ENCODE results near the gene LRRC8C. TPM values are rescaled to one million over a fixed set of nuclear protein-coding genes. Genes with fewer than 3 reads are reported as not detected.

Gene LRRC8C
- total and polyA plus RNA-seq, 2 of the 8 experiments (the other 6 are each of a cell fraction or from before 2014, with no cell fraction given), result 1.1 to 2.1 TPM

DNA sequence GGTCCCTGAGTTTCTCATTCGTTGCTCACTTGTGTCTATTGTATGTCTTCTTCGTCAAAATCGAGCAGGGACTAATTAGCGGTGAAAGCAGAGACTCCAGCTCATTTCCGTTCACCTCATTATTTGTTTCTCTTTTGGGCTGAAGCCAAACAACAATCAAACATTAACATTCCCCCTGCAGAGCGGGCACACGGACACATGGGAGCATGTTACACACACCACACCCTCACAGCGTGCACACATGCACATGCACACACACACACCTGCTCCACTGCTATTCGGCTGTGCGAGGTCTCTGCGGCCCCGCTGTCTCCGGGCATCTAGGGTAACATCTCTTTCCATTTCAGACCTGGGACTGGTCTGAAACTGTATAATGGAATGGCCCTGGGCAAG lies 129.5 kb downstream of the LRRC8C start:
- H3K18ac ChIP-seq (ENCODE audit: extremely low read depth, low read length), result no peak overlapping the region; the same call in 1 of the 2 replicates
- no peak overlapping the region for H3K14ac ChIP-seq (ENCODE audit: insufficient read length)
- H3K56ac ChIP-seq (replicated peaks; ENCODE audit: insufficient read length, low read depth, low read length), result no peak overlapping the region
- H3K79me2 ChIP-seq (ENCODE audit: control insufficient read depth in 1 of 2, insufficient read depth in 2 of 2, low read length in 2 of 2), result no peaks in the 10 kb centered on the region
- H2BK20ac ChIP-seq (ENCODE audit: low read length), result no peak overlapping the region
- H3K9me3 ChIP-seq (ENCODE audit: insufficient read depth in 2 of 2, low read depth in 1 of 2, low read length in 1 of 2), result no peaks in the 10 kb centered on the region
- H2BK15ac ChIP-seq (ENCODE audit: low read length), result peak overlapping the region; percentile 90; the same call in 1 of the 2 replicates
- no peak overlapping the region for H3K23ac ChIP-seq (ENCODE audit: insufficient read length)
- no peaks in the 10 kb centered on the region for H3K36me3 ChIP-seq (ENCODE audit: control insufficient read depth in 2 of 4, insufficient read depth in 4 of 4, low read length in 3 of 4)
- WGBS, 2 experiments (ENCODE audit: extremely low coverage in 1 of 2, insufficient coverage in 1 of 2, insufficient read length in 1 of 2, insufficient replicate concordance in 2 of 2, low coverage in 1 of 2, low lambda C conversion rate in 2 of 2, missing lambda C conversion rate in 1 of 2), result 80% methylated on average over 13 of the region's 13 CpGs; no CpG with 5 or more reads in 1 of the 2 experiments
- peaks cover 0 to 4% (median 3%) of the 10 kb centered on the region in 4 experiments; a peak in 3 of 7 replicates for H3K4me1 ChIP-seq (replicated peaks in 1 of 4; ENCODE audit: control insufficient read depth in 3 of 4, insufficient read depth in 4 of 4, low read length in 3 of 4)
- ChIA-PET CTCF (ENCODE audit: partially characterized antibody) (interaction anchor here (0.6 to 7.0 kb wide), 80 partner anchors 7 to 788 kb away, joined by 3 to 101 read pairs (median 4); partner anchors contain the start of gene LRRC8C), POLR2A (ENCODE audit: partially characterized antibody) (interaction anchor here (1.2 kb wide), 1 partner anchor 63 kb away, joined by 3 read pairs; no protein-coding TSS in a partner anchor)
- no peak overlapping the region for H3K27ac ChIP-seq (ENCODE audit: low read depth, low read length)
- H3K4ac ChIP-seq (replicated peaks; ENCODE audit: insufficient read length, low read depth, low read length), result peak overlapping the region; percentile 42
- no peak overlapping the region for H2BK120ac ChIP-seq (replicated peaks; ENCODE audit: low read depth, low read length)
- peak overlapping the region; percentile 92 for H4K91ac ChIP-seq (replicated peaks; ENCODE audit: insufficient read length, low read length)
- H3K79me1 ChIP-seq (ENCODE audit: low read depth, low read length), result no peaks in the 10 kb centered on the region
- DNase-seq (ENCODE audit: low read depth in 1 of 2, low spot score in 2 of 2) (peak in 1 of 2 experiments; percentile 52), FAIRE-seq (no peak)
- H4K5ac ChIP-seq (ENCODE audit: insufficient read length, low read depth, low read length), result no peak overlapping the region
- H3K27me3 ChIP-seq (replicated peaks in 1 of 4; ENCODE audit: control insufficient read depth in 3 of 4, extremely low read depth in 1 of 4, insufficient read depth in 3 of 4, low read length in 3 of 4), result peaks cover 0 to 17% (median 16%) of the 10 kb centered on the region in 4 experiments; a peak in 6 of 7 replicates
- no peak overlapping the region for H2AK5ac ChIP-seq (ENCODE audit: low read depth, low read length)
- H3K4me3 ChIP-seq (ENCODE audit: extremely low read depth in 1 of 4, insufficient read depth in 2 of 4, low read depth in 3 of 4, low read length in 4 of 4), result peak overlapping the region in 3 of 4 experiments; percentile 49 to 71 (median 71); a peak in 6 of 8 replicates
- H4K20me1 ChIP-seq (replicated peaks in 1 of 2; ENCODE audit: control insufficient read depth in 1 of 2, insufficient read depth in 2 of 2, low read length in 2 of 2), result peaks cover 0 to 2% of the 10 kb centered on the region in 2 experiments
- peak overlapping the region; percentile 58 to 98 for H3K4me2 ChIP-seq (ENCODE audit: insufficient read depth in 1 of 2, low read depth in 2 of 2, low read length in 2 of 2)
- H2BK5ac ChIP-seq (ENCODE audit: low read depth, low read length), result 0 out of 2 replicates have a peak overlapping the region, but pooled peaks have one; percentile 30
- H3K23me2 ChIP-seq (ENCODE audit: low read depth, low read length), result peaks cover 4% of the 10 kb centered on the region; the same call in 1 of the 2 replicates
- H3K9ac ChIP-seq (replicated peaks in 1 of 4; ENCODE audit: extremely low read depth in 1 of 4, low read depth in 3 of 4, low read length in 3 of 4), result no peak overlapping the region
- peak overlapping the region; percentile 44; the same call in 1 of the 2 replicates for H2BK12ac ChIP-seq (ENCODE audit: low read depth, low read length)
- peak overlapping the region; percentile 58; the same call in 1 of the 2 replicates for H2AFZ ChIP-seq (ENCODE audit: low read length)
- H4K8ac ChIP-seq (ENCODE audit: extremely low read depth, insufficient read depth, low read length), result no peak overlapping the region
- TF ChIP-seq, protein P1, sequence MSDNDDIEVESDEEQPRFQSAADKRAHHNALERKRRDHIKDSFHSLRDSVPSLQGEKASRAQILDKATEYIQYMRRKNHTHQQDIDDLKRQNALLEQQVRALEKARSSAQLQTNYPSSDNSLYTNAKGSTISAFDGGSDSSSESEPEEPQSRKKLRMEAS (IDR thresholded peaks at IDR 0.05), result no peak
- no peak for TF ChIP-seq KDM4A (IDR thresholded peaks at IDR 0.05; ENCODE audit: low read depth, low read length, severe bottlenecking)
- TF ChIP-seq YY1 (IDR thresholded peaks at IDR 0.05; ENCODE audit: low read depth, low read length), result no peak
- TF ChIP-seq SRF (IDR thresholded peaks at IDR 0.05; ENCODE audit: low read depth, low read length), result no peak
- no peak for TF ChIP-seq GTF2F1 (IDR thresholded peaks at IDR 0.05; ENCODE audit: borderline replicate concordance, low read depth, low read length)
- no peak for TF ChIP-seq RFX5 (IDR thresholded peaks at IDR 0.05; ENCODE audit: borderline replicate concordance, low read depth, low read length)
- no peak for TF ChIP-seq SP2 (IDR thresholded peaks at IDR 0.05; ENCODE audit: low read length)
- TF ChIP-seq CBX8 (IDR thresholded peaks at IDR 0.05; ENCODE audit: borderline replicate concordance, low read depth, low read length), result no peak
- TF ChIP-seq TAF7 (optimal IDR thresholded peaks at IDR 0.05; ENCODE audit: borderline replicate concordance, low read depth, low read length), result no peak
- no peak for TF ChIP-seq EGR1 (IDR thresholded peaks at IDR 0.05; ENCODE audit: borderline replicate concordance, low read depth, low read length)
- no peak for TF ChIP-seq SIX5 (IDR thresholded peaks at IDR 0.05; ENCODE audit: low read depth, low read length)
- TF ChIP-seq ASH2L (IDR thresholded peaks at IDR 0.05; ENCODE audit: low read length), result no peak
- no peak for TF ChIP-seq RNF2 (IDR thresholded peaks at IDR 0.05; ENCODE audit: borderline replicate concordance, low read depth, low read length, missing control alignments, poor library complexity, severe bottlenecking)

Data from H1 (cell line).